Measurements from ENCODE around the gene CNGB1. TPM values are rescaled to one million over a fixed set of nuclear protein-coding genes. Genes with fewer than 3 reads are reported as not detected.

Gene CNGB1
- 0.07 to 0.22 TPM (median 0.08 TPM) in 3 replicates for polyA plus RNA-seq
- 0.40 TPM for polyA plus RNA-seq (2011; ENCODE audit: low read depth)
- 0.06 and 0.12 TPM in 2 replicates for polyA plus RNA-seq (2011; cell fraction: cytosol; rRNA removed)
- 0.27 and 0.28 TPM in 2 replicates for polyA plus RNA-seq (2011; cell fraction: nucleus; rRNA removed)
- polyA plus RNA-seq (2012; ENCODE audit: low replicate concordance): 0.28 and 0.32 TPM in 2 replicates
- 0.20 to 0.35 TPM in 2 of 3 replicates, not detected in the other for polyA minus RNA-seq
- not detected for polyA minus RNA-seq (2011; cell fraction: cytosol; rRNA and poly(A)+ RNA removed)
- polyA minus RNA-seq (2011; cell fraction: nucleus; rRNA and poly(A)+ RNA removed): 0.16 and 1.8 TPM in 2 replicates

GRCh38 chr16:57970970-57971369 is at the start of gene CNGB1:
Gene CNGB1 (minus strand): TSS chr16:57971128. CDS start chr16:57967286, 3,842 bp downstream.
- no peaks in the 10 kb centered on the region for H3K9me3 ChIP-seq (ENCODE audit: control insufficient read depth, low read depth, low read length)
- DNase-seq (ENCODE audit: low read depth, low spot score) (no peak), FAIRE-seq (no peak)
- no peaks in the 10 kb centered on the region for H3K79me2 ChIP-seq (ENCODE audit: control insufficient read depth, insufficient read depth, low read length)
- TF ChIP-seq CTCF (optimal IDR thresholded peaks at IDR 0.05 in 1 of 3, IDR thresholded peaks at IDR 0.05 in 1 of 3, conservative IDR thresholded peaks at IDR 0.05 in 1 of 3; ENCODE audit: extremely low read depth in 1 of 3, insufficient read depth in 2 of 3, low read length in 3 of 3): no peak
- no peak for TF ChIP-seq EZH2 (IDR thresholded peaks at IDR 0.05; ENCODE audit: low read length)
- H3K27me3 ChIP-seq (ENCODE audit: control insufficient read depth, extremely low read depth, insufficient read depth, low read length): peaks cover 5% of the 10 kb centered on the region
- dilution Hi-C loops (cut with MboI; ENCODE audit: extremely low pct_ligation_motif_present, low sequenced_read_pairs): no loop called here
- no peaks in the 10 kb centered on the region for H4K20me1 ChIP-seq (ENCODE audit: control insufficient read depth, extremely low read depth, insufficient read depth, low read length)
- no peaks in the 10 kb centered on the region for H3K9me1 ChIP-seq (ENCODE audit: control insufficient read depth, extremely low read depth, insufficient read depth, low read length)
- no peak within 1 kb of the TSS for H3K9ac ChIP-seq (ENCODE audit: control insufficient read depth, extremely low read depth, insufficient read depth, low read length)
- H2AFZ ChIP-seq (ENCODE audit: control insufficient read depth, low read length): no peak within 1 kb of the TSS
- no peak within 1 kb of the TSS for H3K4me3 ChIP-seq (ENCODE audit: control insufficient read depth in 2 of 3, extremely low read depth in 1 of 3, insufficient read depth in 2 of 3, low read depth in 1 of 3, low read length in 3 of 3)
- H3K27ac ChIP-seq (ENCODE audit: control insufficient read depth, insufficient read depth, low read length): no peak within 1 kb of the TSS
- H3K4me2 ChIP-seq (ENCODE audit: control insufficient read depth, extremely low read depth, insufficient read depth, low read depth, low read length): no peak within 1 kb of the TSS
- no peaks in the 10 kb centered on the region for H3K36me3 ChIP-seq (ENCODE audit: control insufficient read depth in 2 of 2, extremely low read depth in 1 of 2, insufficient read depth in 2 of 2, low read length in 2 of 2)
- H3K4me1 ChIP-seq (ENCODE audit: control insufficient read depth, extremely low read depth, insufficient read depth, low read length): peaks cover 4% of the 10 kb centered on the region

GRCh38 chr16:58019866-58020538 is 49.1 kb upstream of the CNGB1 start:
- Histone ChIP-seq H4K20me1 (ENCODE audit: control insufficient read depth, extremely low read depth, insufficient read depth, low read length) (peaks cover 5% of the 10 kb centered on the region), H3K79me2 (ENCODE audit: control insufficient read depth, insufficient read depth, low read length) (no peaks in the 10 kb centered on the region), H3K9ac (ENCODE audit: control insufficient read depth, extremely low read depth, insufficient read depth, low read length) (no peak overlapping the region), H3K36me3 (ENCODE audit: control insufficient read depth in 2 of 2, extremely low read depth in 1 of 2, insufficient read depth in 2 of 2, low read length in 2 of 2) (peaks cover 15 to 20% of the 10 kb centered on the region in 2 experiments), H3K4me1 (ENCODE audit: control insufficient read depth, extremely low read depth, insufficient read depth, low read length) (peaks cover 24% of the 10 kb centered on the region), H3K27ac (ENCODE audit: control insufficient read depth, insufficient read depth, low read length) (no peak overlapping the region), H3K9me1 (ENCODE audit: control insufficient read depth, extremely low read depth, insufficient read depth, low read length) (peaks cover 3% of the 10 kb centered on the region), H3K4me3 (ENCODE audit: control insufficient read depth in 2 of 3, extremely low read depth in 1 of 3, insufficient read depth in 2 of 3, low read depth in 1 of 3, low read length in 3 of 3) (no peak overlapping the region), H2AFZ (ENCODE audit: control insufficient read depth, low read length) (no peak overlapping the region), H3K27me3 (ENCODE audit: control insufficient read depth, extremely low read depth, insufficient read depth, low read length) (no peaks in the 10 kb centered on the region), H3K4me2 (ENCODE audit: control insufficient read depth, extremely low read depth, insufficient read depth, low read depth, low read length) (no peak overlapping the region), H3K9me3 (ENCODE audit: control insufficient read depth, low read depth, low read length) (no peaks in the 10 kb centered on the region)
- FAIRE-seq (no peak), DNase-seq (ENCODE audit: low read depth, low spot score) (no peak)
- TF ChIP-seq EZH2 (IDR thresholded peaks at IDR 0.05; ENCODE audit: low read length) (no peak), CTCF (optimal IDR thresholded peaks at IDR 0.05 in 1 of 3, IDR thresholded peaks at IDR 0.05 in 1 of 3, conservative IDR thresholded peaks at IDR 0.05 in 1 of 3; ENCODE audit: extremely low read depth in 1 of 3, insufficient read depth in 2 of 3, low read length in 3 of 3) (no peak)
- dilution Hi-C loops (cut with MboI; ENCODE audit: extremely low pct_ligation_motif_present, low sequenced_read_pairs): no loop called here

Data from keratinocyte (primary cell).